ENCODE results near the gene EDNRB.

The EDNRB gene

GRCh38 chr13:77903435-77903834 is 15.2 kb downstream of the EDNRB start:
- DNase-seq (ENCODE audit: low spot score), result no peak
- in situ Hi-C loops (cut with MboI; ENCODE audit: low sequenced_read_pairs, unreplicated experiment), result no loop called here
- TF ChIP-seq, protein P1, sequence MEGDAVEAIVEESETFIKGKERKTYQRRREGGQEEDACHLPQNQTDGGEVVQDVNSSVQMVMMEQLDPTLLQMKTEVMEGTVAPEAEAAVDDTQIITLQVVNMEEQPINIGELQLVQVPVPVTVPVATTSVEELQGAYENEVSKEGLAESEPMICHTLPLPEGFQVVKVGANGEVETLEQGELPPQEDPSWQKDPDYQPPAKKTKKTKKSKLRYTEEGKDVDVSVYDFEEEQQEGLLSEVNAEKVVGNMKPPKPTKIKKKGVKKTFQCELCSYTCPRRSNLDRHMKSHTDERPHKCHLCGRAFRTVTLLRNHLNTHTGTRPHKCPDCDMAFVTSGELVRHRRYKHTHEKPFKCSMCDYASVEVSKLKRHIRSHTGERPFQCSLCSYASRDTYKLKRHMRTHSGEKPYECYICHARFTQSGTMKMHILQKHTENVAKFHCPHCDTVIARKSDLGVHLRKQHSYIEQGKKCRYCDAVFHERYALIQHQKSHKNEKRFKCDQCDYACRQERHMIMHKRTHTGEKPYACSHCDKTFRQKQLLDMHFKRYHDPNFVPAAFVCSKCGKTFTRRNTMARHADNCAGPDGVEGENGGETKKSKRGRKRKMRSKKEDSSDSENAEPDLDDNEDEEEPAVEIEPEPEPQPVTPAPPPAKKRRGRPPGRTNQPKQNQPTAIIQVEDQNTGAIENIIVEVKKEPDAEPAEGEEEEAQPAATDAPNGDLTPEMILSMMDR (IDR thresholded peaks at IDR 0.05; ENCODE audit: borderline replicate concordance, control extremely low read depth, extremely low read depth, insufficient read depth, missing control alignments), result no peak

DNA sequence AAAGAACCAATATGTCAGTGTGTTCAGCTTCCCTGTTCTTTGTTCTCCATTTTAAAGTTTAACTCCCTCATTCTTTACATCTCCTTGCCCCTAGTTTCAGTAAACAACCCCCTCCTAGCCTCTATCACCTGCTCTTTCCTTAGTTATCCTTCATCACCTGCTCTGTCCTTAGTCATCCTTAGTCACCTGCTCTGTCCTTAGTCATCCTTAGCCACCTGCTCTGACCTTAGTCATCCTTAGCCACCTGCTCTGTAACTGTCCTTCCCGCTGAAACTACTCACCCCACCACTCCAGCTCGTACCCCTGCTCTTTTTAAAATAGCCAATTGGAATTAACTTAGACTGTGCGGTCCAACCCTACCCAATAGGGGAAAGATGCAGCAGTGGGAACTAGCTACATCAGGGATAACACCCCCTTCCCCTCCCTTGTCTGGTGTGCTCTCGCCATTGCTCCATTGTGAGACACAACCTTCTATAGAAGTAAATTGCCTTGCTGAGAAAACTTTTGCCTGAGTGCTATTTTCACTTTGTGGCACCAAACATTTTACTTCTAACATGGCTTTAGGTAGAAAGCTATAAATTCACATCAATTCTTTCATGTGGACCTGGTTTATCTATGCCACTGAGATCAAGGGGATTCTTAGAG is 16.2 kb downstream of the EDNRB start:
- in situ Hi-C loops (cut with MboI; ENCODE audit: low sequenced_read_pairs, unreplicated experiment), result no loop called here
- TF ChIP-seq, protein P1 (IDR thresholded peaks at IDR 0.05; ENCODE audit: borderline replicate concordance, control extremely low read depth, extremely low read depth, insufficient read depth, missing control alignments), result no peak
- no peak for DNase-seq (ENCODE audit: low spot score)

DNA sequence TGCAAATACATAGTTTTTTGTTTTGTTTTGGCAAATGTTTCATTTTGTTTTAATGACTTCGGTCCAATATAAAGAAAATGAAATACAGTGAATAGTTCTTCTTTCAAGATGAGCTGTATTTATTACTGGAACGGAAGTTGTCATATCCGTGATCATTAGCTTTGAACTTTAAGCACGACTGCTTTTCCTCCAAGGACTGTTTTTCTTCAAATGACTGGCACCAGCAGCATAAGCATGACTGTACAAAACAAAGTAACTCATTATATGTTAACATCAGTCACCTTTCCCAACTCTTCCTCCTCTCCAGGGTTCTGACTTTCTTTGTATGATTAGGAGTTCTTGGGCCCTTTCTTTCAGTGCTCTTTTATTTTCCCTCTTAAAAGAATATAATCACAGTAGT is 20.5 kb downstream of the EDNRB start:
- in situ Hi-C loops (cut with MboI; ENCODE audit: low sequenced_read_pairs, unreplicated experiment), result no loop called here
- no peak for DNase-seq (ENCODE audit: low spot score)
- TF ChIP-seq, protein P1 (IDR thresholded peaks at IDR 0.05; ENCODE audit: borderline replicate concordance, control extremely low read depth, extremely low read depth, insufficient read depth, missing control alignments), result no peak

DNA sequence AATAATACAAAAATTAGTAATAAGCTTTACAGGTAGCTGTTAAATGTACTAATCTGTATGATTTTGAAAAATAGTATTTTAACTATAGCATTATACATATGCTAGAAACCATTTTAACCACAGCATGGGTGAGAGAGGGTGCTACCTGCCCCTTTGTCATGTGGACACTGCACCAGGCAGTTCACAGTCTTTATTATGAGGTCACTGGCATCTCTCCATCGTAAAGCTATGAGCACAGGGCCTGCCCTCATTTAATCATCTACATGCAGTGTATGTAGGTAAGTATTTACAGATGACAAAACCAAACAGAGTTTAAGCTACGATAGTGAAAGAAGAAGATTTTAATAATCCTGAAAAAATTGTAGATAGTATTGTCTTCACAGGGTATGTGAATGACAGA is 21.7 kb downstream of the EDNRB start:
- no peak for DNase-seq (ENCODE audit: low spot score)
- TF ChIP-seq, protein P1 (IDR thresholded peaks at IDR 0.05; ENCODE audit: borderline replicate concordance, control extremely low read depth, extremely low read depth, insufficient read depth, missing control alignments), result no peak
- in situ Hi-C loops (cut with MboI; ENCODE audit: low sequenced_read_pairs, unreplicated experiment), result no loop called here

GRCh38 chr13:77896536-77896935 is 22.1 kb downstream of the EDNRB start:
- in situ Hi-C loops (cut with MboI; ENCODE audit: low sequenced_read_pairs, unreplicated experiment), result no loop called here
- TF ChIP-seq, protein P1 (IDR thresholded peaks at IDR 0.05; ENCODE audit: borderline replicate concordance, control extremely low read depth, extremely low read depth, insufficient read depth, missing control alignments), result no peak

DNA sequence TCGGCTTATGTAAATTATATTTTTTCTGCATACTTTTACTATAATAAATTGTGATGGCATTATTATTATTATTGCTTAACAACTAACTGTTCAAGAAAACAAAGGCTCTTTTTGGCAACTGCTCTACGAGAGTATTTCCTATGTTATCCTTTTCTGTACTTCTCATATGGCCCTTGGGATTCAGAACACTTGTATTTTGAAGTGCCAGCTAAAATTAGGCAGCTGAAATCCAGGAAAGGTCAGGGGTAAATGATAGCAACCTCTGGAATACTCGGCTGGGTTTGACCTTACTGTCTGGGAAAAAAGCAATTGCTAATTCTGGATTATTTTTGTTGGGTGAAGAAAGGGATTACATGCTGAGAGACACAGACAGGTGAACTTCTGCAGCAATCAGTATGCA is 23.9 kb downstream of the EDNRB start:
- in situ Hi-C loops (cut with MboI; ENCODE audit: low sequenced_read_pairs, unreplicated experiment), result no loop called here
- no peak for DNase-seq (ENCODE audit: low spot score)
- TF ChIP-seq, protein P1 (IDR thresholded peaks at IDR 0.05; ENCODE audit: borderline replicate concordance, control extremely low read depth, extremely low read depth, insufficient read depth, missing control alignments), result no peak

More at GRCh38 chr13:77896536-77896935, 22.1 kb downstream of the EDNRB start:
- DNase-seq (ENCODE audit: low spot score), result no peak
